Thyroid gland (tissue), 4 donors: Measurements from ENCODE around the gene REM1. TPM values are rescaled to one million over a fixed set of nuclear protein-coding genes. Genes with fewer than 3 reads are reported as not detected.
"Not testable (repeated sequence)": the region's sequence is repeated elsewhere in the genome, so short reads cannot be mapped to it uniquely, and the experiment has no call there.

ENCODE experiments used
- DNase-seq, 2 donors: peaks; one replicate each; pipeline ENCODE4 v3.0.0-alpha.2; 2019
- H3K27ac ChIP-seq, 3 donors: fragments of 200-600 bp; sonication (generic); 1 replicate in 2 of 3; 2 replicates in 1 of 3; pipeline ENCODE4 v1.5.1; 2016 to 2019; ENCODE audit warnings: mild to moderate bottlenecking in 1 of 3, moderate library complexity in 1 of 3
- H3K27me3 ChIP-seq: fragments of 200-600 bp; sonication (generic); one replicate; pipeline ENCODE4 v1.5.1; 2019
- H3K36me3 ChIP-seq, 2 donors: fragments of 200-600 bp; sonication (generic); one replicate each; pipeline ENCODE4 v1.5.1; 2016 to 2019
- H3K4me1 ChIP-seq, 2 donors: fragments of 200-600 bp; sonication (generic); one replicate each; pipeline ENCODE4 v1.5.1; 2017 to 2019
- H3K4me3 ChIP-seq, 3 donors: fragments of 200-600 bp; sonication (generic); replicated peaks in 1 of 3; 1 replicate in 2 of 3; 2 replicates in 1 of 3; pipeline ENCODE4 v1.5.1; 2016; ENCODE audit warnings: mild to moderate bottlenecking in 1 of 3
- H3K9me3 ChIP-seq: fragments of 200-600 bp; sonication (generic); one replicate; pipeline ENCODE4 v1.5.1; 2017
- POLR2A ChIP-seq, 2 donors: fragments of 450-650 bp; IDR thresholded peaks; one replicate each; pipeline ENCODE4 v1.6.1; 2017; ENCODE audit warnings: antibody characterized with exemption in 2 of 2, mild to moderate bottlenecking in 2 of 2, moderate library complexity in 1 of 2
- WGBS, 2 donors: methylation state at CpG; one replicate each; pipeline ENCODE4 v1.1.5; 2017; 5-methylcytosine and 5-hydroxymethylcytosine counted together
- intact Hi-C: fragments of 100-400 bp; cut with DNase I; formaldehyde crosslinking; loops from one replicate; pipeline ENCODE4 v1.15.1; 2023
- total RNA-seq, 4 donors: library from RNA; depleted of rRNA; stranded (reverse); fragments of >200 nt; gene quantifications; one replicate each; pipeline ENCODE4 v1.2.3, GENCODE V29; 2016
- TF ChIP-seq, protein P1 (sequence below), 6 experiments: fragments of 200-600 bp in 3 of 6; fragments of 450-650 bp in 3 of 6; sonication (generic) in 3 of 6; IDR thresholded peaks; one replicate each; pipeline ENCODE4 v1.5.1; 2016 to 2019; ENCODE audit warnings: antibody characterized with exemption in 6 of 6, mild to moderate bottlenecking in 2 of 6, inconsistent platforms in 1 of 6, moderate library complexity in 1 of 6

Gene REM1, protein sequence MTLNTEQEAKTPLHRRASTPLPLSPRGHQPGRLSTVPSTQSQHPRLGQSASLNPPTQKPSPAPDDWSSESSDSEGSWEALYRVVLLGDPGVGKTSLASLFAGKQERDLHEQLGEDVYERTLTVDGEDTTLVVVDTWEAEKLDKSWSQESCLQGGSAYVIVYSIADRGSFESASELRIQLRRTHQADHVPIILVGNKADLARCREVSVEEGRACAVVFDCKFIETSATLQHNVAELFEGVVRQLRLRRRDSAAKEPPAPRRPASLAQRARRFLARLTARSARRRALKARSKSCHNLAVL
- 1 to 10 TPM in 2 of 4 donors, under 1 TPM in 2; 0.54 to 3.4 (median 0.98) TPM for total RNA-seq

DNA sequence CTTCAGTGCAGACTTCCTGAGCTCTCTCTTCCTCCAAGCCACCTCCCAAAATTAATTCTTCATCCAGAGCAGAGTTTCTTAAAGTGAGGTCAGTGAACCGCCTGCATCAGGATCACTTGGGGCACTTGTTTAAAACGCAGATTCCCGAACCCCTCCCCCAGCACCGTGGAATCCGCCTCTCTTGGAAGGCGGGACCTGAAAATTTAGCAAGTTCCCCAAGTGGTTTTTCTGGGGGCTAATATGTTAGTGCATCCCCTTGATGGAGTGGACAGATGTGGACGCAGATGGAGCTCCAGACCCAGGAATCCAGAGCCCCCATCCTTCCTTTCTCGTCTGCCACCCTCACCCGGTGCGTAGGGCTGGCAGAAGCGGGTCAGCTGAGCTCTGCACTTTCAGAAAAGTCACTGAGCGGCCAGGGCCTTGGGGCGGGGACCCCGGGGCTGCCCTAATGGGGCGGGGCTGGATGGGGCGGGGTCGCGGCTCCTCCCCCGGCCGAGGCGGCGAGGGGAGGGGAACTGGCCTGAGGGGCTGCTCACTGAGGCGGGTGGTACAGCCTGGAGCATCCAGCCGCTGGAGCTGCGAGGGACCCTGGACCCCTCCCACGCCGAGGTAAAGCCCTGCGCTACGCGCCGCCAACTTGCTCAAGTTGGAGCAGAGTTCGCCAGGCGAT is at the start of gene REM1, which contains the start of gene DEFB124:
Gene REM1, plus strand, starts transcription at position 531 of the 670 bp plus-strand sequence. CDS start 1,158 bp downstream, outside the sequence.
Gene DEFB124, minus strand, starts transcription at position 370 of the 670 bp plus-strand sequence. CDS start 2,114 bp downstream, outside the sequence.
- intact Hi-C loops = no loop called here
- Histone ChIP-seq H3K36me3 (no peaks in the 10 kb centered on the region), H3K4me3 (peak within 1 kb of the TSS in 1 of 3 donors; percentile 25), H3K27me3 (no peaks in the 10 kb centered on the region), H3K9me3 (no peaks in the 10 kb centered on the region), H3K27ac (peak within 1 kb of the TSS in 2 of 3 donors; percentile 40 to 53), H3K4me1 (peaks cover 7 to 17% of the 10 kb centered on the region in 2 donors)
- TF ChIP-seq POLR2A (IDR thresholded peaks at IDR 0.05) = no peak
- TF ChIP-seq, protein P1, sequence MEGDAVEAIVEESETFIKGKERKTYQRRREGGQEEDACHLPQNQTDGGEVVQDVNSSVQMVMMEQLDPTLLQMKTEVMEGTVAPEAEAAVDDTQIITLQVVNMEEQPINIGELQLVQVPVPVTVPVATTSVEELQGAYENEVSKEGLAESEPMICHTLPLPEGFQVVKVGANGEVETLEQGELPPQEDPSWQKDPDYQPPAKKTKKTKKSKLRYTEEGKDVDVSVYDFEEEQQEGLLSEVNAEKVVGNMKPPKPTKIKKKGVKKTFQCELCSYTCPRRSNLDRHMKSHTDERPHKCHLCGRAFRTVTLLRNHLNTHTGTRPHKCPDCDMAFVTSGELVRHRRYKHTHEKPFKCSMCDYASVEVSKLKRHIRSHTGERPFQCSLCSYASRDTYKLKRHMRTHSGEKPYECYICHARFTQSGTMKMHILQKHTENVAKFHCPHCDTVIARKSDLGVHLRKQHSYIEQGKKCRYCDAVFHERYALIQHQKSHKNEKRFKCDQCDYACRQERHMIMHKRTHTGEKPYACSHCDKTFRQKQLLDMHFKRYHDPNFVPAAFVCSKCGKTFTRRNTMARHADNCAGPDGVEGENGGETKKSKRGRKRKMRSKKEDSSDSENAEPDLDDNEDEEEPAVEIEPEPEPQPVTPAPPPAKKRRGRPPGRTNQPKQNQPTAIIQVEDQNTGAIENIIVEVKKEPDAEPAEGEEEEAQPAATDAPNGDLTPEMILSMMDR (IDR thresholded peaks at IDR 0.05) = no peak
- peak in 1 of 2 donors; percentile 5 for DNase-seq
- 5 to 11% methylated on average over 10 to 27 of the region's 33 CpGs for WGBS, 2 donors

DNA sequence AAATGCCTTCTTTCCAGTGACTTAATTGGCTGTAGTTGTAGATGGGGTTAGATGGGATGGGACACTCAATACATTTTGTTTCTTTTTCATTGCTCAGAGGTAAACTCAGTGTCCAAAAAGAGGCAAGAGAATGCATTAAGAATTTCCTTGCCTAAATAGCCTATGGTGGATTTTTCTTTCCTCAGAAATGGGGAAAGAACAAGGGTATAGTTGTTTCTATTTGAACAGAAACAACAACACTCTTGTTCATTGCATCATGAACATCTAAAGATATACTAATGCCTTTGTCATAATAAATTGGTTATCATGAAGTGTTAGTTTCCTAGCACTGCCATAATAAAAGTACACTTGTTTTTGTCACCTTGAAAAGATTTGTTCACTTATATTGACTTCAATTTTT is 49.3 kb upstream of the REM1 start:
- intact Hi-C loops = no loop called here
- Histone ChIP-seq H3K27me3 (no peaks in the 10 kb centered on the region), H3K4me3 (no peak overlapping the region), H3K4me1 (no peaks in the 10 kb centered on the region), H3K27ac (no peak overlapping the region), H3K36me3 (no peaks in the 10 kb centered on the region), H3K9me3 (no peaks in the 10 kb centered on the region)
- no peak for TF ChIP-seq POLR2A (IDR thresholded peaks at IDR 0.05)
- TF ChIP-seq, protein P1 (IDR thresholded peaks at IDR 0.05) = no peak
- no peak for DNase-seq

DNA sequence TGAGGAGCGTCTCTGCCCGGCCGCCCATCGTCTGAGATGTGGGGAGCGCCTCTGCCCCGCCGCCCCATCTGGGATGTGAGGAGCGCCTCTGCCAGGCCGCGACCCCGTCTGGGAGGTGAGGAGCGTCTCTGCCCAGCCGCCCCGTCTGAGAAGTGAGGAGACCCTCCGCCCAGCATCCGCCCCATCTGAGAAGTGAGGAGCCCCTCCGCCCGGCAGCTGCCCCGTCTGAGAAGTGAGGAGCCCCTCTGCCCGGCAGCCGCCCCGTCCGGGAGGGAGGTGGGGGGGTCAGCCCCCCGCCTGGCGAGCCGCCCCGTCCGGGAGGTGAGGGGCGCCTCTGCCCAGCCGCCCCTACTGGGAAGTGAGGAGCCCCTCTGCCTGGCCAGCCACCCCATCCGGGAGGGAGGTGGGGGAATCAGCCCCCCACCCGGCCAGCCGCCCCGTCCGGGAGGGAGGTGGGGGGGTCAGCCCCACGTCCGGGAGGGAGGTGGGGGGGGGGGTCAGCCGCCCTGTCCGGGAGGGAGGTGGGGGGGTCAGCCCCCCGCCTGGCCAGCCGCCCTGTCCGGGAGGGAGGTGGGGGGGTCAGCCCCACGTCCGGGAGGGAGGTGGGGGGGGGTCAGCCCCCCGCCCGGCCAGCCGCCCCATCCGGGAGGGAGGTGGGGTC is 48.1 kb upstream of the REM1 start:
- intact Hi-C loops, H3K4me1 ChIP-seq, H3K4me3 ChIP-seq, H3K9me3 ChIP-seq, H3K27me3 ChIP-seq, H3K27ac ChIP-seq, DNase-seq, H3K36me3 ChIP-seq: not testable (repeated sequence)
- no CpG with 5 or more reads among the region's 48 CpGs for WGBS, 2 donors

DNA sequence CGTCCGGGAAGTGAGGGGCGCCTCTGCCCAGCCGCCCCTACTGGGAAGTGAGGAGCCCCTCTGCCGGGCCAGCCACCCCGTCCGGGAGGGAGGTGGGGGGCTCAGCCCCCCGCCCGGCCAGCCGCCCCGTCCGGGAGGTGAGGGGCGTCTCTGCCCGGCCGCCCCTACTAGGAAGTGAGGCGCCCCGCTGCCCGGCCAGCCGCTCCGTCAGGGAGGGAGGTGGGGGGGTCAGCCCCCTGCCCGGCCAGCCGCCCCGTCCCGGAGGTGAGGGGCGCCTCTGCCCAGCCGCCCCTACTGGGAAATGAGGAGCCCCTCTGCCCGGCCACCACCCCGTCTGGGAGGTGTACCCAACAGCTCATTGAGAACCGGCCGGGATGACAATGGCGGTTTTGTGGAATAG is 47.5 kb upstream of the REM1 start:
- 96 to 98% methylated on average over 10 to 17 of the region's 31 CpGs for whole genome bisulfite sequencing, 2 donors
- H3K36me3 ChIP-seq, H3K4me3 ChIP-seq, H3K9me3 ChIP-seq, H3K27me3 ChIP-seq, H3K27ac ChIP-seq, intact Hi-C loops, DNase-seq, H3K4me1 ChIP-seq: not testable (repeated sequence)

DNA sequence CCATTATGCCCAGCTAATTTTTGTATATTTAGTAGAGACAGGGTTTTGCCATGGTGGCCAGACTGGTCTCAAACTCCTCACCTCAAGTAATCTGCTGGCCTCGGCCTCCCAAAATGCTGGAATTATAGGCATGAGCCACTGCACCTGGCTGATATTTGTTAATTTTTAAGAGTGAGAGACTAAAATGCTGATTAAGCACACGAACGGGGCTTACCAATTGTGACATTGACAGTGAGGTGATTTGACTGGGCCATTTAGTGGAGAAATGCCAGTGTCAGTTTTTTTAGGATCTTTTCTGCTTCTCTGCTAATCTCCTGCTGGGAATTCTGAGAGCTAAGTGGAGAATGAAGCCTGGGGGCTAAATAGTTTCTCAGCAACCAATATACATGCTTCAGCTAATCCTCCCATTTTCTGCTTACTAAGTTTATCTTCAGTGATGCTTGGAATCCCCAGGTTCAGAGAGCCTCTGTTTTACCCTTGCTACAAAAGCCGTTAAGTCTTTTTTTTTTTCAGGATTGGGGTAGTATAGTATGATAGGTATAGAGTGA is 44.4 kb upstream of the REM1 start:
- Histone ChIP-seq H3K9me3 (no peaks in the 10 kb centered on the region), H3K36me3 (no peaks in the 10 kb centered on the region), H3K27me3 (no peaks in the 10 kb centered on the region), H3K4me1 (no peaks in the 10 kb centered on the region), H3K27ac (no peak overlapping the region), H3K4me3 (no peak overlapping the region)
- intact Hi-C loops = no loop called here
- no peak for DNase-seq
- TF ChIP-seq POLR2A (IDR thresholded peaks at IDR 0.05) = no peak
- TF ChIP-seq, protein P1 (IDR thresholded peaks at IDR 0.05) = no peak
- 56 to 71% methylated on average over 4 of the region's 4 CpGs for WGBS, 2 donors
